Fibroblast of the aortic adventitia (primary cell): ENCODE results near the gene MAP2K4. TPM values are rescaled to one million over a fixed set of nuclear protein-coding genes. Genes with fewer than 3 reads are reported as not detected.

Experiments
- DNase-seq: peaks from one replicate; pipeline ENCODE4 v3.0.0-alpha.2; 2010; ENCODE audit warnings: low read depth
- H3K4me3 ChIP-seq: 2 replicates; pipeline ENCODE4 v1.5.1; 2011; ENCODE audit warnings: low read depth, mild to moderate bottlenecking, control low read depth, low read length, moderate library complexity
- total RNA-seq: library from RNA; depleted of rRNA; stranded (reverse); fragments of >200 nt; gene quantifications from 2 replicates; pipeline ENCODE4 v1.2.3, GENCODE V29; 2012; ENCODE audit warnings: low replicate concordance
- TF ChIP-seq, protein P1 (sequence below): IDR thresholded peaks from 2 replicates; pipeline ENCODE4 v1.5.1; 2011; ENCODE audit warnings: mild to moderate bottlenecking, low read length, control low read depth, inconsistent platforms; ENCODE audit not compliant: insufficient read depth

MAP2K4 gene
- total RNA-seq, 1 donor: 26.5 TPM

- no peak for DNase-seq
- no peak overlapping the region for H3K4me3 ChIP-seq
- TF ChIP-seq, protein P1, sequence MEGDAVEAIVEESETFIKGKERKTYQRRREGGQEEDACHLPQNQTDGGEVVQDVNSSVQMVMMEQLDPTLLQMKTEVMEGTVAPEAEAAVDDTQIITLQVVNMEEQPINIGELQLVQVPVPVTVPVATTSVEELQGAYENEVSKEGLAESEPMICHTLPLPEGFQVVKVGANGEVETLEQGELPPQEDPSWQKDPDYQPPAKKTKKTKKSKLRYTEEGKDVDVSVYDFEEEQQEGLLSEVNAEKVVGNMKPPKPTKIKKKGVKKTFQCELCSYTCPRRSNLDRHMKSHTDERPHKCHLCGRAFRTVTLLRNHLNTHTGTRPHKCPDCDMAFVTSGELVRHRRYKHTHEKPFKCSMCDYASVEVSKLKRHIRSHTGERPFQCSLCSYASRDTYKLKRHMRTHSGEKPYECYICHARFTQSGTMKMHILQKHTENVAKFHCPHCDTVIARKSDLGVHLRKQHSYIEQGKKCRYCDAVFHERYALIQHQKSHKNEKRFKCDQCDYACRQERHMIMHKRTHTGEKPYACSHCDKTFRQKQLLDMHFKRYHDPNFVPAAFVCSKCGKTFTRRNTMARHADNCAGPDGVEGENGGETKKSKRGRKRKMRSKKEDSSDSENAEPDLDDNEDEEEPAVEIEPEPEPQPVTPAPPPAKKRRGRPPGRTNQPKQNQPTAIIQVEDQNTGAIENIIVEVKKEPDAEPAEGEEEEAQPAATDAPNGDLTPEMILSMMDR: no peak
Measured at GRCh38 chr17:12048843-12049473, 28.3 kb downstream of the MAP2K4 start.

DNA sequence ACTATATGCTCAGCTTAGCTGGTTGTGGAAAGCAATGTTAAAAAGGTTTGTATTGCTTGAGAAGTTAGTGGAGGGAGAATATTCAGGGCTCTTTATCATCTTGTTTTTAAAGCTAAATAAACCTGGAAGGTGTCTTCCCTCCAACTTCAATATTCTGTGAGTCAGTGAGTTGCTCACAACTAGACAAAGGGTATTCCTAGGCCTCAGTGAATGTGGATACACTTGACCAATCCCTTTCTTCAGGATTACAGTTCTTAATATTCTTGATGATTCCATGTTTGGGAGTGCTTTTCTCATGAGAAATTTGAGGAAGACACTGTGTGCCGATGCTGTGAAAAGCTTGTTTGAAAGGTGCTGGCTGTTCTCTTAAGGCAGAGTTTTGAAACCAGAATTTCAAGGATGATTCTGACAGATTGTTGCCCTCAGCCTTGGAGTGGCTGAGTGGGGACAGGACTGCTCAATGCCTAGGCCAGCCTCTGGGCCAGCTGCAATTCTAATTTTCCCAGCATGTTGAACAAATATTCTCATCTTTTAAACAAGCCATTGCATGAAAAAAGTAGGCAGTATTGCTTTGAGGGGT lies 30.1 kb downstream of the MAP2K4 start:
- DNase-seq: no peak
- no peak overlapping the region for H3K4me3 ChIP-seq
- TF ChIP-seq, protein P1: no peak

- no peak for DNase-seq
- TF ChIP-seq, protein P1: no peak
- no peak overlapping the region for H3K4me3 ChIP-seq
Measured at GRCh38 chr17:12053552-12053951, 32.9 kb downstream of the MAP2K4 start.

DNA sequence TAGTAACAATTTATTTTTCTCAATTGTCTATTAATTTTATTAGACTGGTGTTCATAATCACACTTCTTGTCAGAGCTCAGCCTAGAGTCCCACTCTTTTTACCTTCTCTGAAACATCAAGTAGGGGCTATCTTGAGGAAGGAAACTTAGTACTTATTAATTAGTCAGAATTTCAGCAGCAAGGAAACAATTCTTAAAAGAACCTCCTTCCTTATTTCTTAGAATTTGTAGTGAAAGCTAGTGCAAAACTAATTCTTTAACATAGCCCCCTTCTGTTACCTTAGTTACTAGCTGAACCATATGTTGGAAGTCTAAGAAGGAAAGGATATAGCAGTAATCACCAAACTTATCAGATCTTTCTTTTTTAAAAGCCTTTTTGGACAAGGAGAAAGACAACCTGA lies 35.2 kb downstream of the MAP2K4 start:
- TF ChIP-seq, protein P1: no peak
- no peak for DNase-seq

GRCh38 chr17:12057520-12057919 lies 36.8 kb downstream of the MAP2K4 start:
- no peak for DNase-seq
- TF ChIP-seq, protein P1: no peak
- no peak overlapping the region for H3K4me3 ChIP-seq

More for the DNA sequence above, 35.2 kb downstream of the MAP2K4 start:
- no peak overlapping the region for H3K4me3 ChIP-seq

GRCh38 chr17:12058535-12058934 lies 37.9 kb downstream of the MAP2K4 start:
- TF ChIP-seq, protein P1: no peak
- no peak overlapping the region for H3K4me3 ChIP-seq
- no peak for DNase-seq

DNA sequence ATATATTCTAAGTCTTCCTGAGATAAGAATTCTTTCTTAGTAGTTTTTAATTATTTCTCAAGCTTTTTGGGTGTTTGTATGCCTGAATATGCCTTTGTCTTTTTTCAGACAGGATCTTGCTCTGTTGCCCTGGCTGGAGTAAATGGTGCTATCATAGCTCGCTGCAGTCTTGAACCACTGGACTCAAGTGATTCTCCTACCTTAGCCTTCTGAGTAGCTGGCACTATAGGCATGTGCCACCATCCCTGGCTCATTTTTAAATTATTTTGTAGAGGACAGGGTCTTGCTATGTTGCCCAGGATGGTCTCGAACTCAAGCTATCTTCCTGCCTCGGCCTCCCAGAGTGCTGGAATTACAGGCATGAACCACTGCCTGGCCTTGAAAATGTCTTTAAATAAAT lies 41.6 kb downstream of the MAP2K4 start:
- TF ChIP-seq, protein P1: no peak
- DNase-seq: no peak
- H3K4me3 ChIP-seq: no peak overlapping the region
